Peyer's patch (tissue), 4 donors: ENCODE data around the gene TMEM235.

Experiments
- CTCF ChIP-seq, 6 experiments: fragments of 450-650 bp in 4 of 6; fragments of 200-600 bp in 2 of 6; sonication (generic) in 1 of 6; IDR thresholded peaks; one replicate each; pipeline ENCODE4 v1.5.1; 2017 to 2019; ENCODE audit warnings: antibody characterized with exemption in 6 of 6, mild to moderate bottlenecking in 3 of 6, moderate library complexity in 1 of 6
- POLR2A ChIP-seq, 2 donors: fragments of 450-650 bp; IDR thresholded peaks; one replicate each; pipeline ENCODE4 v1.5.1; 2017; ENCODE audit warnings: antibody characterized with exemption in 2 of 2, mild to moderate bottlenecking in 2 of 2, moderate library complexity in 2 of 2

- TF ChIP-seq CTCF (IDR thresholded peaks at IDR 0.05) (no peak), POLR2A (IDR thresholded peaks at IDR 0.05) (no peak)
These were observed 16.9 kb downstream of the TMEM235 start for GRCh38 chr17:78248051-78248914.
